ENCODE results near the gene SERPINC1. TPM values are rescaled to one million over a fixed set of nuclear protein-coding genes. Genes with fewer than 3 reads are reported as not detected.

Gene SERPINC1
- total and polyA plus RNA-seq, 2 of the 13 experiments (the other 11 are each of a cell fraction or from before 2014, with no cell fraction given): 142 to 205 TPM

GRCh38 chr1:173867753-173868265 is 49.3 kb downstream of the SERPINC1 start, which contains the start of gene GAS5 (continued):
- TF ChIP-seq ATRX (CRISPR knock-in tag; IDR thresholded peaks at IDR 0.05; ENCODE audit: borderline replicate concordance) (no peak), GATAD2A (CRISPR knock-in tag; IDR thresholded peaks at IDR 0.05) (peak; percentile 22), ATF1 (CRISPR knock-in tag; IDR thresholded peaks at IDR 0.05) (peak; percentile 94), BCL6 (CRISPR knock-in tag; IDR thresholded peaks at IDR 0.05) (peak; percentile 16; the same call in 1 of the 2 replicates), IKZF1 (IDR thresholded peaks at IDR 0.05) (no peak), SIN3B (IDR thresholded peaks at IDR 0.05; ENCODE audit: low read length) (peak; percentile 58; the same call in 1 of the 2 replicates), ZBTB25 (CRISPR knock-in tag; IDR thresholded peaks at IDR 0.05) (peak; percentile 22; the same call in 1 of the 2 replicates), MTF2 (CRISPR knock-in tag; IDR thresholded peaks at IDR 0.05; ENCODE audit: borderline replicate concordance) (no peak), GZF1 (CRISPR knock-in tag; IDR thresholded peaks at IDR 0.05) (no peak), RORA (CRISPR knock-in tag; IDR thresholded peaks at IDR 0.05) (no peak), ZNF343 (CRISPR knock-in tag; IDR thresholded peaks at IDR 0.05) (no peak), TFE3 (CRISPR knock-in tag; IDR thresholded peaks at IDR 0.05) (peak; percentile 84), AFF4 (CRISPR knock-in tag; IDR thresholded peaks at IDR 0.05) (peak; percentile 86; the same call in 1 of the 2 replicates), PBX3 (CRISPR knock-in tag; IDR thresholded peaks at IDR 0.05; ENCODE audit: borderline replicate concordance) (0 out of 2 replicates have a peak, but pooled peaks have one; percentile 42), HNRNPUL1 (IDR thresholded peaks at IDR 0.05; ENCODE audit: low read depth, low read length) (no peak), FOXO4 (CRISPR knock-in tag; conservative IDR thresholded peaks at IDR 0.05) (no peak), ARID2 (CRISPR knock-in tag; IDR thresholded peaks at IDR 0.05; ENCODE audit: borderline replicate concordance) (no peak), NR2F6 (IDR thresholded peaks at IDR 0.05) (no peak), NR2F6 (CRISPR knock-in tag; IDR thresholded peaks at IDR 0.05) (no peak; the same call in 1 of the 2 replicates), ZNF274 (CRISPR knock-in tag; IDR thresholded peaks at IDR 0.05) (no peak; the same call in 1 of the 2 replicates), ZNF678 (CRISPR knock-in tag; IDR thresholded peaks at IDR 0.05) (no peak; the same call in 1 of the 2 replicates), ZNF672 (CRISPR knock-in tag; IDR thresholded peaks at IDR 0.05) (no peak)

Data from HepG2 (cell line).